Astrocyte (in vitro differentiated cells and primary cell): ENCODE data around the gene DAP. TPM values are rescaled to one million over a fixed set of nuclear protein-coding genes. Genes with fewer than 3 reads are reported as not detected.

Experiments
- DNase-seq: peaks from one replicate; pipeline ENCODE4 v3.0.0-alpha.2; 2010; ENCODE audit warnings: low read depth
- FAIRE-seq: peaks from 2 replicates; lab custom pipeline; 2011; peaks lifted over from hg19 to GRCh38; lab: Jason Lieb, UNC
- H2AFZ ChIP-seq: 2 replicates; pipeline ENCODE4 v1.6.0; 2012; ENCODE audit warnings: low read depth, low read length, inconsistent platforms
- H3K27ac ChIP-seq: 2 replicates; pipeline ENCODE4 v1.5.1; 2011; ENCODE audit warnings: low read depth, low read length, inconsistent platforms
- H3K27me3 ChIP-seq: 2 replicates; pipeline ENCODE4 v1.6.0; 2011; ENCODE audit warnings: low read length, inconsistent platforms; ENCODE audit not compliant: insufficient read depth
- H3K36me3 ChIP-seq: 2 replicates; pipeline ENCODE4 v1.5.1; 2011; ENCODE audit warnings: low read length, inconsistent platforms; ENCODE audit not compliant: insufficient read depth
- H3K4me1 ChIP-seq: 2 replicates; pipeline ENCODE4 v1.5.1; 2011; ENCODE audit warnings: low read length, inconsistent platforms; ENCODE audit not compliant: insufficient read depth
- H3K4me2 ChIP-seq: 2 replicates; pipeline ENCODE4 v1.6.0; 2012; ENCODE audit warnings: low read length, inconsistent platforms
- H3K4me3 ChIP-seq: 2 replicates; pipeline ENCODE4 v1.5.1; 2011; ENCODE audit warnings: low read depth, mild to moderate bottlenecking, low read length, inconsistent platforms; ENCODE audit not compliant: insufficient read depth
- H3K79me2 ChIP-seq: 2 replicates; pipeline ENCODE4 v1.6.0; 2012; ENCODE audit warnings: mild to moderate bottlenecking, low read length, inconsistent platforms; ENCODE audit not compliant: insufficient read depth
- H3K9ac ChIP-seq: 2 replicates; pipeline ENCODE4 v1.6.0; 2012; ENCODE audit warnings: mild to moderate bottlenecking, low read length, inconsistent platforms
- H3K9me3 ChIP-seq: 2 replicates; pipeline ENCODE4 v1.5.1; 2012; ENCODE audit warnings: low read depth, mild to moderate bottlenecking, low read length, inconsistent platforms; ENCODE audit not compliant: insufficient read depth
- H4K20me1 ChIP-seq: 2 replicates; pipeline ENCODE4 v1.6.0; 2012; ENCODE audit warnings: low read length, inconsistent platforms; ENCODE audit not compliant: insufficient read depth
- H3K27ac Mint-ChIP-seq: one replicate; pipeline ENCODE4 v1.8.0; 2021; ENCODE audit warnings: mild to moderate bottlenecking, mixed read lengths; ENCODE audit not compliant: unreplicated experiment
- H3K27me3 Mint-ChIP-seq: one replicate; pipeline ENCODE4 v1.8.0; 2021; ENCODE audit warnings: low read depth, mixed read lengths; ENCODE audit not compliant: unreplicated experiment
- H3K36me3 Mint-ChIP-seq: one replicate; pipeline ENCODE4 v1.8.0; 2021; ENCODE audit warnings: low read depth, mixed read lengths; ENCODE audit not compliant: unreplicated experiment
- H3K4me1 Mint-ChIP-seq: one replicate; pipeline ENCODE4 v1.8.0; 2021; ENCODE audit warnings: low read depth, mixed read lengths; ENCODE audit not compliant: unreplicated experiment
- H3K4me3 Mint-ChIP-seq: one replicate; pipeline ENCODE4 v1.8.0; 2021; ENCODE audit warnings: mild to moderate bottlenecking, moderate library complexity, mixed read lengths; ENCODE audit not compliant: unreplicated experiment
- H3K9me3 Mint-ChIP-seq: one replicate; pipeline ENCODE4 v1.8.0; 2021; ENCODE audit warnings: mild to moderate bottlenecking, mixed read lengths; ENCODE audit not compliant: unreplicated experiment
- EZH2 ChIP-seq: IDR thresholded peaks from 2 replicates; pipeline ENCODE4 v1.6.1; 2012; ENCODE audit warnings: mild to moderate bottlenecking, low read length, inconsistent platforms; ENCODE audit not compliant: insufficient read depth
- total RNA-seq: library from RNA; stranded (reverse); gene quantifications from 2 replicates; pipeline ENCODE4 v1.2.1, GENCODE V29; 2021
- TF ChIP-seq, protein P1 (sequence below): IDR thresholded peaks from 2 replicates; pipeline ENCODE4 v1.5.1; 2011; ENCODE audit warnings: low read depth, mild to moderate bottlenecking, inconsistent platforms, low read length, moderate library complexity; ENCODE audit not compliant: insufficient read depth

The DAP gene
- total RNA-seq, 1 donor from 2014 or later = 239 TPM

DNA sequence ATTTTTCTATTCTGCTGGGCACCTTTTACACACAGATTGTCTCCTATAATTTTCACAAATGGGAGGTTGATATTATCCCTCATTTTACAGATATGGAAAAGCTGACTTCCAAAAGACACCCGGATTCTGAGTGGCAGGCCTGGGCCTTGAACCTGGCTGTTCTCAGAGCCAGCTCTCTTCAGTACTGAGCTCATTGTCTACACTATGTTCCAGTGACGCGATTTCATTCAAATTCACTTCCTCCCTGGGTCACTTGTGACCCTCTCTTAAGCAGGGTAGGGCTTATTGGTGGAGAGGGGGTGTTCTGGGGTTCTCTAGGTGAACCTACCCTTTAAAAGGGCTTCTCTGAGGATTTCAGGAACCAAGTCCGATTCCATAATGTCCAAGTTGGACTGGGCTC is 127.0 kb downstream of the DAP start:
- peaks cover 6% of the 10 kb centered on the region for H3K9me3 Mint-ChIP-seq
- no peak overlapping the region for H3K27ac ChIP-seq
- H3K27me3 ChIP-seq = no peaks in the 10 kb centered on the region
- no peak overlapping the region for H3K4me3 Mint-ChIP-seq
- H3K36me3 Mint-ChIP-seq = peaks cover 14% of the 10 kb centered on the region
- H3K4me2 ChIP-seq = no peak overlapping the region
- H3K9ac ChIP-seq = no peak overlapping the region
- H3K4me1 Mint-ChIP-seq = peaks cover 44% of the 10 kb centered on the region
- H3K9me3 ChIP-seq = no peaks in the 10 kb centered on the region
- no peak for FAIRE-seq
- H3K36me3 ChIP-seq = no peaks in the 10 kb centered on the region
- DNase-seq = no peak
- H3K4me1 ChIP-seq = peaks cover 28% of the 10 kb centered on the region
- no peak overlapping the region for H3K4me3 ChIP-seq
- H3K27me3 Mint-ChIP-seq = no peaks in the 10 kb centered on the region
- no peak for TF ChIP-seq EZH2
- TF ChIP-seq, protein P1, sequence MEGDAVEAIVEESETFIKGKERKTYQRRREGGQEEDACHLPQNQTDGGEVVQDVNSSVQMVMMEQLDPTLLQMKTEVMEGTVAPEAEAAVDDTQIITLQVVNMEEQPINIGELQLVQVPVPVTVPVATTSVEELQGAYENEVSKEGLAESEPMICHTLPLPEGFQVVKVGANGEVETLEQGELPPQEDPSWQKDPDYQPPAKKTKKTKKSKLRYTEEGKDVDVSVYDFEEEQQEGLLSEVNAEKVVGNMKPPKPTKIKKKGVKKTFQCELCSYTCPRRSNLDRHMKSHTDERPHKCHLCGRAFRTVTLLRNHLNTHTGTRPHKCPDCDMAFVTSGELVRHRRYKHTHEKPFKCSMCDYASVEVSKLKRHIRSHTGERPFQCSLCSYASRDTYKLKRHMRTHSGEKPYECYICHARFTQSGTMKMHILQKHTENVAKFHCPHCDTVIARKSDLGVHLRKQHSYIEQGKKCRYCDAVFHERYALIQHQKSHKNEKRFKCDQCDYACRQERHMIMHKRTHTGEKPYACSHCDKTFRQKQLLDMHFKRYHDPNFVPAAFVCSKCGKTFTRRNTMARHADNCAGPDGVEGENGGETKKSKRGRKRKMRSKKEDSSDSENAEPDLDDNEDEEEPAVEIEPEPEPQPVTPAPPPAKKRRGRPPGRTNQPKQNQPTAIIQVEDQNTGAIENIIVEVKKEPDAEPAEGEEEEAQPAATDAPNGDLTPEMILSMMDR = no peak
- no peak overlapping the region for H3K27ac Mint-ChIP-seq
- no peak overlapping the region for H2AFZ ChIP-seq
- peaks cover 6% of the 10 kb centered on the region for H4K20me1 ChIP-seq
- no peaks in the 10 kb centered on the region for H3K79me2 ChIP-seq

DNA sequence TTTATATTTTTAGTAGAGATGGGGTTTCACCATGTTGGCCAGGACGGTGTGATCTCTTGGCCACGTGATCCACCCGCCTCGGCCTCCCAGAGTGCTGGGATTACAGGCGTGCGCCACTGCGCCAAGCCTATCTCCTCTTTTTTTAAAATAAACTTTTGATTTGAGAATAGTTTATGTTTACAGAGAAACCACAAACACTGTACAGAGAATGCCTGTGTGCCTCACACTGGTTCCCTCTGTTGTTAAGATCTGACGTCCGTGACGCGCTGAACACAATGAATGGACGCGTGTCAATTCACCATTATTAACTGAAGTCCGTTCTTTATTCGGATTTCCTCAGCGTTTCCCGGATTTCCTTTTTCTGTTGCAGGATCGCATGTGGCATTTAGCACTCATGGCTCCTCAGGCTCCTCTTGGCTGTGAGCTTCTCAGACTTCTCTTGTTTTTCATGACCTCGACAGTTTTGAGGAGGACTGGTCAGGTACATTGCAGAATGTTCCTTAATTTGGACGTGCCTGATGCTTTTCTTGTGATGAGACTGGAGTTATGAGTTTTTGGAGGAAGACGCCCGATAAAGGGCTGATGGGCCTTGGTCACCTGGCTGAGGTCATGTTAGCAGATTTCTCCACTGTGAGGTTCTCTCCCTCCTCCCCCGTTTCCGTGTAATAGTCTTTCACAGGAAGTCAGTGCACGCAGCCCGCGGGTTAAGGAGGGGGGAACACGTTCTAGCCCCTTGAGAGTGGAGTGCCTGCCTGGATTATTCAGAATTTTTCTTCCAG is 127.6 kb downstream of the DAP start:
- H3K4me1 Mint-ChIP-seq = peaks cover 44% of the 10 kb centered on the region

More for the DNA sequence above, 127.6 kb downstream of the DAP start:
- Histone ChIP-seq H3K4me1 (peaks cover 28% of the 10 kb centered on the region), H3K27me3 (no peaks in the 10 kb centered on the region), H3K79me2 (no peaks in the 10 kb centered on the region), H3K4me3 (no peak overlapping the region), H3K9ac (no peak overlapping the region), H3K9me3 (no peaks in the 10 kb centered on the region), H3K36me3 (no peaks in the 10 kb centered on the region), H3K27ac (no peak overlapping the region), H3K4me2 (no peak overlapping the region), H2AFZ (no peak overlapping the region), H4K20me1 (peaks cover 3% of the 10 kb centered on the region)
- Mint-ChIP-seq H3K36me3 (peaks cover 17% of the 10 kb centered on the region), H3K27ac (peak overlapping the region; percentile 37), H3K4me3 (no peak overlapping the region), H3K9me3 (peaks cover 6% of the 10 kb centered on the region), H3K27me3 (no peaks in the 10 kb centered on the region)
- no peak for TF ChIP-seq EZH2
- TF ChIP-seq, protein P1 = no peak
- DNase-seq (no peak), FAIRE-seq (no peak)
